GM21515 (cell line): ENCODE measurements around the gene ANXA7.

ENCODE experiments used
- ATAC-seq: cut with Tn5 transposase; IDR thresholded peaks from one replicate; pipeline ENCODE4 v1.9.1; 2021; ENCODE audit not compliant: unreplicated experiment

Gene ANXA7

GRCh38 chr10:73413528-73414229 lies at the start of gene ANXA7:
Gene ANXA7 (minus strand): TSS chr10:73414058. CDS start chr10:73400856, 13,202 bp downstream.
- ATAC-seq = peak; percentile 85

- no peak for ATAC-seq
These were observed 47.0 kb upstream of the ANXA7 start for GRCh38 chr10:73460897-73461296.

- no peak for ATAC-seq
These were observed 45.9 kb upstream of the ANXA7 start for GRCh38 chr10:73459683-73460314.

GRCh38 chr10:73456187-73456890 lies 42.5 kb upstream of the ANXA7 start:
- ATAC-seq = no peak

- no peak for ATAC-seq
These were observed 35.3 kb upstream of the ANXA7 start for GRCh38 chr10:73449113-73449512.

GRCh38 chr10:73448384-73448783 lies 34.5 kb upstream of the ANXA7 start:
- no peak for ATAC-seq

GRCh38 chr10:73446926-73447325 lies 33.1 kb upstream of the ANXA7 start:
- ATAC-seq = no peak

- ATAC-seq = no peak
These were observed 30.6 kb upstream of the ANXA7 start for GRCh38 chr10:73444457-73444856.

- no peak for ATAC-seq
These were observed 25.9 kb upstream of the ANXA7 start for GRCh38 chr10:73439605-73440312.

- no peak for ATAC-seq
These were observed 25.2 kb upstream of the ANXA7 start for GRCh38 chr10:73439055-73439454.

GRCh38 chr10:73433538-73433867 lies 19.6 kb upstream of the ANXA7 start, which contains the start of gene MSS51:
Gene MSS51 (minus strand): TSS chr10:73433561. CDS start chr10:73428284, 5,277 bp downstream.
- ATAC-seq = no peak

GRCh38 chr10:73432646-73433537 lies 19.0 kb upstream of the ANXA7 start:
- no peak for ATAC-seq

- no peak for ATAC-seq
These were observed 12.5 kb upstream of the ANXA7 start for GRCh38 chr10:73426318-73426717.

GRCh38 chr10:73424478-73424877 lies 10.6 kb upstream of the ANXA7 start:
- ATAC-seq = no peak

- no peak for ATAC-seq
These were observed 9.5 kb upstream of the ANXA7 start for GRCh38 chr10:73423309-73423708.

- no peak for ATAC-seq
These were observed 2.7 kb upstream of the ANXA7 start for GRCh38 chr10:73416571-73416970.

- ATAC-seq = peak; percentile 23
These were observed 530 bp upstream of the ANXA7 start for GRCh38 chr10:73414230-73414945.

GRCh38 chr10:73413108-73413527 lies 740 bp downstream of the ANXA7 start:
- peak; percentile 25 for ATAC-seq

- ATAC-seq = no peak
These were observed 3.0 kb downstream of the ANXA7 start for GRCh38 chr10:73410897-73411296.
